ENCODE results near the gene ULK1. TPM values are rescaled to one million over a fixed set of nuclear protein-coding genes. Genes with fewer than 3 reads are reported as not detected.
A peak's percentile ranks its signal among the peaks of the same experiment; 100 is the strongest.
"Not testable (repeated sequence)": the region's sequence is repeated elsewhere in the genome, so short reads cannot be mapped to it uniquely, and the experiment has no call there.

The ULK1 gene
- total RNA-seq, 1 donor: 39.9 TPM

GRCh38 chr12:131885543-131886057 is 8.8 kb upstream of the ULK1 start:
- DNase-seq (ENCODE audit: low read depth in 2 of 3, low spot score in 2 of 3): no peak

GRCh38 chr12:131891722-131892121 is 2.7 kb upstream of the ULK1 start:
- not testable (repeated sequence) for DNase-seq (ENCODE audit: low read depth in 2 of 3, low spot score in 2 of 3)

- DNase-seq (ENCODE audit: low read depth in 2 of 3, low spot score in 2 of 3): no peak
These were observed 1.5 kb upstream of the ULK1 start for GRCh38 chr12:131892711-131893604.

GRCh38 chr12:131893605-131894312 is 663 bp upstream of the ULK1 start:
- DNase-seq (ENCODE audit: low read depth in 2 of 3, low spot score in 2 of 3): no peak

- DNase-seq (ENCODE audit: low read depth in 2 of 3, low spot score in 2 of 3): no peak
These were observed 688 bp downstream of the ULK1 start for GRCh38 chr12:131894981-131895639.

GRCh38 chr12:131895640-131896079 is 1.2 kb downstream of the ULK1 start:
- peak in 1 of 3 donors; percentile 15 for DNase-seq (ENCODE audit: low read depth in 2 of 3, low spot score in 2 of 3)

- DNase-seq (ENCODE audit: low read depth in 2 of 3, low spot score in 2 of 3): peak; percentile 44 to 86 (median 81)
These were observed 1.8 kb downstream of the ULK1 start for GRCh38 chr12:131896080-131896810.

- peak in 2 of 3 donors; percentile 61 to 87 for DNase-seq (ENCODE audit: low read depth in 2 of 3, low spot score in 2 of 3)
These were observed 2.4 kb downstream of the ULK1 start for GRCh38 chr12:131896811-131897270.

- DNase-seq (ENCODE audit: low read depth in 2 of 3, low spot score in 2 of 3): no peak
These were observed 2.9 kb downstream of the ULK1 start for GRCh38 chr12:131897276-131897675.

GRCh38 chr12:131897875-131898274 is 3.5 kb downstream of the ULK1 start:
- no peak for DNase-seq (ENCODE audit: low read depth in 2 of 3, low spot score in 2 of 3)

GRCh38 chr12:131900397-131900796 is 6.0 kb downstream of the ULK1 start:
- DNase-seq (ENCODE audit: low read depth in 2 of 3, low spot score in 2 of 3): no peak

GRCh38 chr12:131901431-131902331 is 7.3 kb downstream of the ULK1 start:
- no peak for DNase-seq (ENCODE audit: low read depth in 2 of 3, low spot score in 2 of 3)

- no peak for DNase-seq (ENCODE audit: low read depth in 2 of 3, low spot score in 2 of 3)
These were observed 8.2 kb downstream of the ULK1 start for GRCh38 chr12:131902332-131903241.

- DNase-seq (ENCODE audit: low read depth in 2 of 3, low spot score in 2 of 3): no peak
These were observed 9.1 kb downstream of the ULK1 start for GRCh38 chr12:131903270-131904255.

GRCh38 chr12:131904346-131904745 is 9.9 kb downstream of the ULK1 start:
- DNase-seq (ENCODE audit: low read depth in 2 of 3, low spot score in 2 of 3): no peak

GRCh38 chr12:131905081-131905629 is 10.7 kb downstream of the ULK1 start:
- no peak for DNase-seq (ENCODE audit: low read depth in 2 of 3, low spot score in 2 of 3)
